ENCODE measurements around the gene RNF41.

- TF ChIP-seq POLR2A (IDR thresholded peaks at IDR 0.05) = no peak
- no peak for TF ChIP-seq CTCF (IDR thresholded peaks at IDR 0.05)
These were observed 7.4 kb upstream of the RNF41 start for GRCh38 chr12:56229082-56229481.

Data from heart left ventricle (tissue), 13 donors.